ENCODE data around the gene USP9X.

DNA sequence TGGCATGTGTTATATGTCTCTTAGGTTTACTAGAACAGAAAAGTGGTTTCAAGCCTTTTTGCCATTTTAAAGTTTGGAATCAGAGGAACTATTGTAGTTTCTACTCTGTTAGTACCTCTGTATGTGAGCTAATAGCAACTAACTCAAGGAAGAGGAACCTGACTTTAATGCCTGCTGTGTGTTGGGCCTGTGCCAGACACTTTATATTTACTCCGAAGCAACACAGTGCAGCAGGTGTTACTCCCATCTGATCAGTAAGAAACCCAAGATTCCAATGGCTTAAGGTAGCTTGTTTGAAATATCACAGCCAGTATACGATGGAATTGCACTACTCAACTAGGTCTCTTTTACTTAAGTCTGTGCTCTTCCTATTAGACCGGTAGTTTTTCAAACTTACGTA, 79.2 kb downstream of the USP9X start:
- no peak for TF ChIP-seq EZH2 (IDR thresholded peaks at IDR 0.05; ENCODE audit: borderline replicate concordance)
- TF ChIP-seq, protein P1, sequence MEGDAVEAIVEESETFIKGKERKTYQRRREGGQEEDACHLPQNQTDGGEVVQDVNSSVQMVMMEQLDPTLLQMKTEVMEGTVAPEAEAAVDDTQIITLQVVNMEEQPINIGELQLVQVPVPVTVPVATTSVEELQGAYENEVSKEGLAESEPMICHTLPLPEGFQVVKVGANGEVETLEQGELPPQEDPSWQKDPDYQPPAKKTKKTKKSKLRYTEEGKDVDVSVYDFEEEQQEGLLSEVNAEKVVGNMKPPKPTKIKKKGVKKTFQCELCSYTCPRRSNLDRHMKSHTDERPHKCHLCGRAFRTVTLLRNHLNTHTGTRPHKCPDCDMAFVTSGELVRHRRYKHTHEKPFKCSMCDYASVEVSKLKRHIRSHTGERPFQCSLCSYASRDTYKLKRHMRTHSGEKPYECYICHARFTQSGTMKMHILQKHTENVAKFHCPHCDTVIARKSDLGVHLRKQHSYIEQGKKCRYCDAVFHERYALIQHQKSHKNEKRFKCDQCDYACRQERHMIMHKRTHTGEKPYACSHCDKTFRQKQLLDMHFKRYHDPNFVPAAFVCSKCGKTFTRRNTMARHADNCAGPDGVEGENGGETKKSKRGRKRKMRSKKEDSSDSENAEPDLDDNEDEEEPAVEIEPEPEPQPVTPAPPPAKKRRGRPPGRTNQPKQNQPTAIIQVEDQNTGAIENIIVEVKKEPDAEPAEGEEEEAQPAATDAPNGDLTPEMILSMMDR (IDR thresholded peaks at IDR 0.05; ENCODE audit: poor library complexity): no peak
- TF ChIP-seq EZH2phosphoT487 (IDR thresholded peaks at IDR 0.05; ENCODE audit: low read depth, severe bottlenecking, unreplicated experiment): no peak
